Measurements from ENCODE around the gene ST3GAL4.
"Not testable (repeated sequence)": the region's sequence is repeated elsewhere in the genome, so short reads cannot be mapped to it uniquely, and the experiment has no call there.

The ST3GAL4 gene

GRCh38 chr11:126391286-126391954 lies 35.9 kb downstream of the ST3GAL4 start:
- DNase-seq, result no peak

GRCh38 chr11:126391970-126392632 lies 36.6 kb downstream of the ST3GAL4 start:
- peak in 1 of 2 donors; percentile 34 for DNase-seq

GRCh38 chr11:126392633-126393013 lies 37.1 kb downstream of the ST3GAL4 start:
- DNase-seq, result no peak

GRCh38 chr11:126393143-126393542 lies 37.7 kb downstream of the ST3GAL4 start:
- no peak for DNase-seq

- DNase-seq, result no peak
Measured at GRCh38 chr11:126394036-126394435, 38.5 kb downstream of the ST3GAL4 start.

GRCh38 chr11:126394634-126395072 lies 39.2 kb downstream of the ST3GAL4 start:
- not testable (repeated sequence) for DNase-seq

GRCh38 chr11:126395784-126396183 lies 40.3 kb downstream of the ST3GAL4 start:
- not testable (repeated sequence) for DNase-seq

GRCh38 chr11:126396266-126396665 lies 40.8 kb downstream of the ST3GAL4 start:
- not testable (repeated sequence) for DNase-seq

- no peak for DNase-seq
Measured at GRCh38 chr11:126396965-126397364, 41.5 kb downstream of the ST3GAL4 start.

- no peak for DNase-seq
Measured at GRCh38 chr11:126398296-126398695, 42.8 kb downstream of the ST3GAL4 start.

- no peak for DNase-seq
Measured at GRCh38 chr11:126398721-126399120, 43.2 kb downstream of the ST3GAL4 start.

GRCh38 chr11:126400019-126400418 lies 44.5 kb downstream of the ST3GAL4 start:
- no peak for DNase-seq

- no peak for DNase-seq
Measured at GRCh38 chr11:126400479-126400878, 45.0 kb downstream of the ST3GAL4 start.

GRCh38 chr11:126403022-126403581 lies 47.6 kb downstream of the ST3GAL4 start:
- no peak for DNase-seq

GRCh38 chr11:126403658-126404057 lies 48.2 kb downstream of the ST3GAL4 start:
- no peak for DNase-seq

GRCh38 chr11:126404367-126404766 lies 48.9 kb downstream of the ST3GAL4 start:
- no peak for DNase-seq

GRCh38 chr11:126405374-126405773 lies 49.9 kb downstream of the ST3GAL4 start:
- DNase-seq, result no peak

GRCh38 chr11:126405906-126406305 lies 50.4 kb downstream of the ST3GAL4 start:
- no peak for DNase-seq

- DNase-seq, result no peak
Measured at GRCh38 chr11:126406368-126406767, 50.9 kb downstream of the ST3GAL4 start.

GRCh38 chr11:126407101-126407521 lies 51.6 kb downstream of the ST3GAL4 start:
- no peak for DNase-seq

GRCh38 chr11:126407682-126408288 lies 52.3 kb downstream of the ST3GAL4 start:
- DNase-seq, result no peak

- no peak for DNase-seq
Measured at GRCh38 chr11:126408496-126408895, 53.0 kb downstream of the ST3GAL4 start.

GRCh38 chr11:126408901-126409619 lies 53.6 kb downstream of the ST3GAL4 start:
- DNase-seq, result no peak

Data from CD4-positive, alpha-beta T cell treated with Interleukin-1 beta for 1 hour (primary cell).